KMS-11 (cell line): ENCODE measurements around the gene SLC35B1.
A peak's percentile ranks its signal among the peaks of the same experiment; 100 is the strongest.

ENCODE experiments used
- H2AFZ ChIP-seq: fragments of 200-600 bp; sonication (generic); 2 replicates; pipeline ENCODE4 v1.6.1; 2016; ENCODE audit warnings: antibody characterized with exemption, mixed run types, low read depth
- H3K27ac ChIP-seq: fragments of 200-600 bp; sonication (generic); 2 replicates; pipeline ENCODE4 v1.6.1; 2016; ENCODE audit warnings: mild to moderate bottlenecking, mixed run types
- H3K27me3 ChIP-seq: fragments of 200-600 bp; sonication (generic); 2 replicates; pipeline ENCODE4 v1.6.1; 2017; ENCODE audit warnings: mild to moderate bottlenecking, low read depth, mixed run types, moderate library complexity; ENCODE audit not compliant: insufficient read depth
- H3K36me3 ChIP-seq: fragments of 200-600 bp; sonication (generic); 2 replicates; pipeline ENCODE4 v1.6.1; 2017; ENCODE audit warnings: mild to moderate bottlenecking, mixed run types; ENCODE audit not compliant: insufficient read depth
- H3K4me1 ChIP-seq: fragments of 200-600 bp; sonication (generic); 2 replicates; pipeline ENCODE4 v1.6.1; 2016; ENCODE audit warnings: mild to moderate bottlenecking, low read depth, mixed run types; ENCODE audit not compliant: poor library complexity, severe bottlenecking
- H3K4me2 ChIP-seq: fragments of 200-600 bp; sonication (generic); 2 replicates; pipeline ENCODE4 v1.7.0; 2016; ENCODE audit warnings: mild to moderate bottlenecking, mixed run types
- H3K4me3 ChIP-seq: fragments of 200-600 bp; sonication (generic); IDR thresholded peaks from 2 replicates; pipeline ENCODE4 v1.6.1; 2017; ENCODE audit warnings: low read depth, low read length, mixed read lengths; ENCODE audit not compliant: insufficient read depth
- H3K79me2 ChIP-seq: fragments of 200-600 bp; sonication (generic); 2 replicates; pipeline ENCODE4 v1.6.1; 2016; ENCODE audit warnings: low read depth, mixed run types; ENCODE audit not compliant: insufficient read depth
- H3K9ac ChIP-seq: fragments of 200-600 bp; sonication (generic); 2 replicates; pipeline ENCODE4 v1.6.1; 2016; ENCODE audit warnings: mild to moderate bottlenecking, mixed run types
- H4K20me1 ChIP-seq: fragments of 200-600 bp; sonication (generic); 2 replicates; pipeline ENCODE4 v1.6.1; 2016; ENCODE audit warnings: mild to moderate bottlenecking, mixed run types; ENCODE audit not compliant: insufficient read depth
- TF ChIP-seq, protein P1 (sequence below): fragments of 200-600 bp; sonication (generic); conservative IDR thresholded peaks from 2 replicates; pipeline ENCODE4 v1.6.1; 2017; ENCODE audit warnings: low read depth, mild to moderate bottlenecking, antibody characterized with exemption, low read length, moderate library complexity, mixed read lengths

The SLC35B1 gene

DNA sequence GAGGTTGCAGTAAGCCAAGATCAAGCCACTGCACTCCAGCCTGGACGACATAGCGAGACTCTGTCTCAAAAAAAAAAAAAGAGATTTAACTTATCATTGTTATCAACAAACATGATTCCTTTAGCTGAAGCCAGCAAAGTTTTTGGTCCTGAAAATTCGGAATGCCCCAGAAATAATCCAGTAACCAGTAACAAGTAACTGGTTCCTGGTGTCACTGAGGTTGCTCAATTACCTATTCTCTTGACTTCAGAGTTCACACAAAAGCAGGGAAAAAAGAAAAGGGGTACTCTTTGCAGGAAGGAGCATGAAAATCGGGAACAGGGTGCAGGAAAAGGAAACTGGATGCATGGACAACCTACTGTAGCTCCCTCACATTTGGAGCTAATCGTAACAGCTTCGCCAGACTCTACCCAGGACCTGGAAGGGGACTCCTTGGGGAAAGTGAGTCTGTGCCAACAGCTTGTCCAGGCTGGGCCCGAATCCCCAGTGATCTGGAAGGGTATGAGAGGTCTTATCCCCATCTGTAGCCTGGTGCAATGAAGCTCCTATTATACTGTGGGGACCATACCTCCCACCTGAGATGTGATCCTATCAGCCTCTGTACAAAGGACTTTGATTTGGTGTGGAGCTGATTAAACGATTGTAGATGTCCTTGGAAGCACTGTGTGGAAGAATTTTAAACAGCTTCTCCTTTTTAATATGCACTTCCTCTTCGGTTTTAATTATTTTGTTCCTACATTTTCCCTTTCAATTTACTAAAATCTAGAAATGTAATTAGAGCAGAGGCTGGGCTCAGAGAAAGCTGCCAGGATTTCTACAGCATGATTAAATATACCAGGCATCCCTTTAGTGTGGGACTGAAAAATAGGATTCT lies 26.4 kb downstream of the SLC35B1 start:
- H3K4me1 ChIP-seq: peaks cover 5% of the 10 kb centered on the region
- no peak overlapping the region for H2AFZ ChIP-seq
- H4K20me1 ChIP-seq: no peaks in the 10 kb centered on the region
- no peaks in the 10 kb centered on the region for H3K36me3 ChIP-seq
- TF ChIP-seq, protein P1, sequence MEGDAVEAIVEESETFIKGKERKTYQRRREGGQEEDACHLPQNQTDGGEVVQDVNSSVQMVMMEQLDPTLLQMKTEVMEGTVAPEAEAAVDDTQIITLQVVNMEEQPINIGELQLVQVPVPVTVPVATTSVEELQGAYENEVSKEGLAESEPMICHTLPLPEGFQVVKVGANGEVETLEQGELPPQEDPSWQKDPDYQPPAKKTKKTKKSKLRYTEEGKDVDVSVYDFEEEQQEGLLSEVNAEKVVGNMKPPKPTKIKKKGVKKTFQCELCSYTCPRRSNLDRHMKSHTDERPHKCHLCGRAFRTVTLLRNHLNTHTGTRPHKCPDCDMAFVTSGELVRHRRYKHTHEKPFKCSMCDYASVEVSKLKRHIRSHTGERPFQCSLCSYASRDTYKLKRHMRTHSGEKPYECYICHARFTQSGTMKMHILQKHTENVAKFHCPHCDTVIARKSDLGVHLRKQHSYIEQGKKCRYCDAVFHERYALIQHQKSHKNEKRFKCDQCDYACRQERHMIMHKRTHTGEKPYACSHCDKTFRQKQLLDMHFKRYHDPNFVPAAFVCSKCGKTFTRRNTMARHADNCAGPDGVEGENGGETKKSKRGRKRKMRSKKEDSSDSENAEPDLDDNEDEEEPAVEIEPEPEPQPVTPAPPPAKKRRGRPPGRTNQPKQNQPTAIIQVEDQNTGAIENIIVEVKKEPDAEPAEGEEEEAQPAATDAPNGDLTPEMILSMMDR: no peak
- no peaks in the 10 kb centered on the region; the same call in 1 of the 2 replicates for H3K27me3 ChIP-seq
- no peak overlapping the region for H3K4me3 ChIP-seq
- no peak overlapping the region for H3K9ac ChIP-seq
- no peak overlapping the region for H3K27ac ChIP-seq
- no peak overlapping the region for H3K4me2 ChIP-seq
- peaks cover 9% of the 10 kb centered on the region; the same call in 1 of the 2 replicates for H3K79me2 ChIP-seq

DNA sequence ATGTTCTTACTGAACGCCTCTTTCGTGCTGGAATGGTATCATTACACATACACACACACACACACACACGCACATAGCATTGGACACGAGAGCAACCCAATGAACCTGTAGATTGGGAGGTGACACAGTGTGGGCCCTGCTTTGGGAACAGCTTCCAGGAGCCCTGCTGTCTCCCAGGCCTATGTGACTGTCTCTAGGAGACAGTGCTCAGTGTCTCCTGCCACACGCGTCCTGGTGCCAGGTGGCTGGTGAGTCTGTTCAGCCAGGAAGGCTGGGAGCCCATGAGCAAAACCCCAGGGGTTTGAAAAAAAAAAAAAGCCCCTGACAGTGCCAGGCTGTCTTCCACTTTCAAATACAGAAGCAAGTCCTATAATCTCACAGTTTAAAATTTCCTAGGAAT lies 27.4 kb downstream of the SLC35B1 start:
- no peak overlapping the region for H3K4me3 ChIP-seq
- H3K36me3 ChIP-seq: no peaks in the 10 kb centered on the region
- H3K27me3 ChIP-seq: no peaks in the 10 kb centered on the region; the same call in 1 of the 2 replicates
- peaks cover 15% of the 10 kb centered on the region for H3K4me1 ChIP-seq
- no peak overlapping the region for H2AFZ ChIP-seq
- H3K9ac ChIP-seq: no peak overlapping the region
- no peaks in the 10 kb centered on the region for H4K20me1 ChIP-seq
- TF ChIP-seq, protein P1: no peak
- H3K27ac ChIP-seq: no peak overlapping the region
- peaks cover 20% of the 10 kb centered on the region for H3K79me2 ChIP-seq
- H3K4me2 ChIP-seq: no peak overlapping the region

DNA sequence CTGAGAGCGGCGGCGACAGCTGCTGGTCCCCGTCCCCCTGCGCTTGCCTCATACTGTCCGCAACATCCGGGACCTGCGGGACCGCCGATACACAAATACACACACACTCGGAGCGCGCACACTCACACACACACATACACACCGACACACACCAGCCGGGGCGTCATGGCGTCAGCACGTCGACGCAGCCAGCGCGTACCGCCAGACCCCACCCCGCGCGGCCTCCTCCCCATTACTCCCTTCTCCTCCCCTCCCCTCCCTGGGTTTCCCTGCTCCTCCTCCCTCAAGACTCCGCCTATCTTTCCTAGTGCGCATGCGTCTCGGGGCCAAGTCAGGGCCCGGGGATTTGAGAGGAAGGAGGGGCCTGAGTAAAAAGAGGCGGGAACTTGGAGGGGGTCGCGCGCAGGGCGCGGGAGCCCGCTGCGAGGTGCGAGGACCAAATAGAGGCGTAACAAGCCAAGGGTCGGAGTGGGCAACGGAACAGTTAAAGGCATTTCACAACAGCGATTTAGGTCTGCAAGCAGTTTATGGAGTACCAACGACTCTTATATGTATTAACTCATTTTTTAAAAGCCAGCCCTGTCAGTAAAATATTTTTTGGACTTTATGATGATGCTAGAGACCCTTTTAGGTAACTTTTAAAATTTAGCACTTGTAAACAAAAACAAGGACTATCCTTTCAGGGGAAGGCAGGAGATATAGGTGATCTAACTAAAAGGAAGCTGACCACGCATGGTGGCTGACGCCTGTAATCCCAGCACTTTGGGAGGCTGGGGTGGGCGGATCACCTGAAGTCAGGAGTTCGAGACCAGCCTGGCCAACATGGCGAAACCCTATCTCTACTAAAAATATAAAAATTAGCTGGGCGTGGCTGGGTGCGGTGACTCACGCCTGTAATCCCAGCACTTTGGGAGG lies 29.6 kb downstream of the SLC35B1 start, which contains the start of gene SPOP:
Gene SPOP (minus strand): TSS at position 165 of the 915 bp plus-strand sequence. CDS start 55,287 bp downstream, outside the sequence.
- peak within 1 kb of the TSS; percentile 67 for H2AFZ ChIP-seq
- H3K4me1 ChIP-seq: peaks cover 25% of the 10 kb centered on the region
- peak within 1 kb of the TSS; percentile 65 for H3K27ac ChIP-seq
- H3K4me2 ChIP-seq: peak within 1 kb of the TSS; percentile 70
- peaks cover 38% of the 10 kb centered on the region for H3K79me2 ChIP-seq
- H3K4me3 ChIP-seq: no peak within 1 kb of the TSS
- no peaks in the 10 kb centered on the region for H3K36me3 ChIP-seq
- no peaks in the 10 kb centered on the region for H4K20me1 ChIP-seq
- TF ChIP-seq, protein P1: no peak
- peak within 1 kb of the TSS; percentile 79 for H3K9ac ChIP-seq
- no peaks in the 10 kb centered on the region; the same call in 1 of the 2 replicates for H3K27me3 ChIP-seq

DNA sequence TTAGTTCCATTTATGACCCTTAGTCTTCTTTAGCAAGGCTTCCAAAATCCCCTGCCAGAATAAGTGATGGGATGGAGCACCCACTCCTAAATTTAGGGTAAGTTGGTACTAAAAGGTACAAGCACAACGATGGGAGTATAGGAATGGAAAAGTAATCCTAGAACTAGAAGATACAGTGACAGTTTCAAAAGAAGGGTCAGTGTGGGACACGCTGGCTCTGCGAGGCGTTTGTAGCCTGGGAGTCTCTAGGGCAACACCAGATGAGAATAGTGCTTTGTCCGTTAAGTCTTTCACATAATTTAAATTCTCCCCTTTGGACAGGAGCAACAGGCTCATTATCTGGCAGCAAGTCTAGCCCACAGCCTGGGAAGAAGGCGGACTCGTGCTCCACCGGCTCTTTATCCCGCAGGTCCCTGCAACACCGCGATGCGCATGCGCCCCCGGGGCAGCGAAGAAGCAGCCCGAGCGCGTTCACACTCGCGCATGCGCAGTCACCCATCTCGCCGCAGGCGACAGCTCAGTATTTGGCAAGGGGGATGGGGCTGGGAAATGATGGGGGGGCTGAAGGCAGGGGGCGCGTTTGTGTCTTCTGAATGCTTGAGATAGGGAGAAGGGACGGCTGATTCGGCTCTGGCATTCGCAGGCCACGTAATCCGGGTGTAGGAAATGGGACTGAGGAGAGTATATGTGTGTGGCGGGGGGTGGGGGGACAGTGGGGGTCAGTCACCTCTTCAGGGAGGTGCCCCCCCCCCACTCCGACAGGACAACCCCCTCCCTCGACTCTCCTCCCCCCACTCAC lies 30.4 kb downstream of the SLC35B1 start:
- peak overlapping the region; percentile 70 for H3K4me2 ChIP-seq
- H3K36me3 ChIP-seq: no peaks in the 10 kb centered on the region
- H3K4me1 ChIP-seq: peaks cover 25% of the 10 kb centered on the region
- H3K79me2 ChIP-seq: peaks cover 44% of the 10 kb centered on the region
- H3K27ac ChIP-seq: peak overlapping the region; percentile 65
- TF ChIP-seq, protein P1: no peak
- H3K4me3 ChIP-seq: no peak overlapping the region
- H3K27me3 ChIP-seq: no peaks in the 10 kb centered on the region; the same call in 1 of the 2 replicates
- peak overlapping the region; percentile 79 for H3K9ac ChIP-seq
- peak overlapping the region; percentile 50 for H2AFZ ChIP-seq
- H4K20me1 ChIP-seq: no peaks in the 10 kb centered on the region
